OCI-LY3 (cell line): Measurements from ENCODE around the gene TMEM140.

Experiments used
- CTCF ChIP-seq: fragments of 200-600, 300-600 bp; sonication (generic); IDR thresholded peaks from 2 replicates; pipeline ENCODE4 v1.5.1; 2014; ENCODE audit warnings: antibody characterized with exemption, low read length, low read depth
- EZH2phosphoT487 ChIP-seq: fragments of 200-600 bp; shearing (Covaris generic); IDR thresholded peaks from 2 replicates; pipeline ENCODE4 v1.6.1; 2018; ENCODE audit warnings: antibody characterized with exemption, mixed run types, low read depth

- TF ChIP-seq CTCF (no peak), EZH2phosphoT487 (no peak)
Observed at GRCh38 chr7:135111379-135111778, 36.5 kb upstream of the TMEM140 start.
